WTC11 (cell line): ENCODE measurements around the gene GLS. TPM values are rescaled to one million over a fixed set of nuclear protein-coding genes. Genes with fewer than 3 reads are reported as not detected.

ENCODE experiments used
- ATAC-seq: fragments of 200-7000 bp; cut with Tn5 transposase; 2 replicates; pipeline ENCODE4 v1.10.0; 2021; ENCODE audit warnings: mild to moderate bottlenecking, moderate library complexity
- CTCF ChIA-PET: fragments of 300-600 bp; sonication (Branson Sonifier 250); formaldehyde crosslinking; loops from one replicate; lab custom pipeline; 2021; ENCODE audit warnings: antibody characterized with exemption; lab: Charles Lee
- POLR2A ChIA-PET: fragments of 350-600 bp; sonication (Branson Sonifier 250); formaldehyde crosslinking; loops from one replicate; lab custom pipeline; 2021; ENCODE audit warnings: antibody characterized with exemption; lab: Charles Lee
- DNase-seq: peaks from one replicate; pipeline ENCODE4 v3.0.0; 2021; ENCODE audit warnings: low spot score
- H3K27ac Mint-ChIP-seq: 2 replicates; pipeline ENCODE4 v1.8.0; 2021; ENCODE audit warnings: mixed read lengths
- H3K27me3 Mint-ChIP-seq: 2 replicates; pipeline ENCODE4 v1.8.0; 2021; ENCODE audit warnings: low read depth, mild to moderate bottlenecking, moderate library complexity, mixed read lengths
- H3K36me3 Mint-ChIP-seq: 2 replicates; pipeline ENCODE4 v1.8.0; 2021; ENCODE audit warnings: mixed read lengths
- H3K4me1 Mint-ChIP-seq: 2 replicates; pipeline ENCODE4 v1.8.0; 2022; ENCODE audit warnings: mixed read lengths
- H3K4me3 Mint-ChIP-seq: 2 replicates; pipeline ENCODE4 v1.8.0; 2021; ENCODE audit warnings: mild to moderate bottlenecking, moderate library complexity, mixed read lengths
- H3K9me3 Mint-ChIP-seq: 2 replicates; pipeline ENCODE4 v1.8.0; 2021; ENCODE audit warnings: mixed read lengths
- AR ChIP-seq: fragments of 250-450 bp; sonication (Bioruptor Pico); IDR thresholded peaks from 2 replicates; pipeline ENCODE4 v1.9.0; 2021; ENCODE audit warnings: mild to moderate bottlenecking
- ATF3 ChIP-seq: sonication (generic); formaldehyde crosslinking; conservative IDR thresholded peaks from 2 replicates; pipeline ENCODE4 v1.8.1; 2022; ENCODE audit warnings: mild to moderate bottlenecking, missing genetic modification reagents
- CTCF ChIP-seq: fragments of 200-600 bp; IDR thresholded peaks from 2 replicates; pipeline ENCODE4 v1.8.0; 2022; ENCODE audit warnings: antibody characterized with exemption
- E2F5 ChIP-seq: sonication (generic); formaldehyde crosslinking; IDR thresholded peaks from 2 replicates; pipeline ENCODE4 v1.8.1; 2022; ENCODE audit warnings: mild to moderate bottlenecking, moderate library complexity, missing genetic modification reagents
- FOXP1 ChIP-seq: sonication (generic); formaldehyde crosslinking; IDR thresholded peaks from 2 replicates; pipeline ENCODE4 v1.8.0; 2022; ENCODE audit warnings: missing genetic modification reagents, mild to moderate bottlenecking, moderate library complexity, borderline replicate concordance
- GABPB1 ChIP-seq: sonication (generic); formaldehyde crosslinking; IDR thresholded peaks from 2 replicates; pipeline ENCODE4 v1.8.1; 2023; ENCODE audit warnings: mild to moderate bottlenecking, missing genetic modification reagents
- HMGXB4 ChIP-seq: sonication (generic); formaldehyde crosslinking; IDR thresholded peaks from 2 replicates; pipeline ENCODE4 v1.8.1; 2023; ENCODE audit warnings: mild to moderate bottlenecking, moderate library complexity, missing genetic modification reagents
- JUN ChIP-seq: sonication (generic); formaldehyde crosslinking; IDR thresholded peaks from 2 replicates; pipeline ENCODE4 v1.8.0; 2023; ENCODE audit warnings: mild to moderate bottlenecking, missing genetic modification reagents
- MXD4 ChIP-seq: fragments of 250-450 bp; sonication (Bioruptor Pico); IDR thresholded peaks from 2 replicates; pipeline ENCODE4 v1.8.0; 2021; ENCODE audit warnings: mild to moderate bottlenecking, moderate library complexity, borderline replicate concordance
- MYBL2 ChIP-seq: sonication (generic); formaldehyde crosslinking; IDR thresholded peaks from 2 replicates; pipeline ENCODE4 v1.8.1; 2023; ENCODE audit warnings: mild to moderate bottlenecking, moderate library complexity, missing genetic modification reagents
- NR2C2 ChIP-seq: sonication (generic); formaldehyde crosslinking; IDR thresholded peaks from 2 replicates; pipeline ENCODE4 v1.8.0; 2022; ENCODE audit warnings: mild to moderate bottlenecking, missing genetic modification reagents
- PRDM15 ChIP-seq: sonication (generic); formaldehyde crosslinking; IDR thresholded peaks from 2 replicates; pipeline ENCODE4 v1.8.0; 2022; ENCODE audit warnings: missing genetic modification reagents
- PREB ChIP-seq: sonication (generic); formaldehyde crosslinking; IDR thresholded peaks from 2 replicates; pipeline ENCODE4 v1.8.1; 2022; ENCODE audit warnings: mild to moderate bottlenecking, missing genetic modification reagents, moderate library complexity, borderline replicate concordance
- SOX15 ChIP-seq: fragments of 250-450 bp; sonication (Bioruptor Pico); IDR thresholded peaks from 2 replicates; pipeline ENCODE4 v1.9.0; 2021; ENCODE audit warnings: mild to moderate bottlenecking
- ZNF121 ChIP-seq: sonication (generic); formaldehyde crosslinking; IDR thresholded peaks from 2 replicates; pipeline ENCODE4 v1.8.0; 2023; ENCODE audit warnings: missing genetic modification reagents
- ZNF232 ChIP-seq: sonication (generic); formaldehyde crosslinking; IDR thresholded peaks from 2 replicates; pipeline ENCODE4 v1.8.0; 2022; ENCODE audit warnings: mild to moderate bottlenecking, missing genetic modification reagents
- ZNF416 ChIP-seq: fragments of 250-450 bp; sonication (Bioruptor Pico); IDR thresholded peaks from 2 replicates; pipeline ENCODE4 v1.9.0; 2021; ENCODE audit warnings: mild to moderate bottlenecking, inconsistent platforms
- ZSCAN18 ChIP-seq: fragments of 250-450 bp; sonication (Bioruptor Pico); IDR thresholded peaks from 2 replicates; pipeline ENCODE4 v2.1.2; 2022; ENCODE audit warnings: mild to moderate bottlenecking, moderate library complexity
- total RNA-seq: library from RNA; stranded (reverse); gene quantifications from 3 replicates; pipeline ENCODE4 v1.2.3, GENCODE V29; 2021

Gene GLS
- total RNA-seq, 1 experiment from 2014 or later, result 115 TPM

GRCh38 chr2:190887089-190887488 lies 6.5 kb downstream of the GLS start:
- TF ChIP-seq ATF3 (CRISPR knock-in tag) (no peak), JUN (CRISPR knock-in tag) (no peak), ZSCAN18 (CRISPR knock-in tag) (no peak), CTCF (no peak), PREB (CRISPR knock-in tag) (no peak), NR2C2 (CRISPR knock-in tag) (no peak), HMGXB4 (CRISPR knock-in tag) (no peak), AR (CRISPR knock-in tag) (no peak), ZNF232 (CRISPR knock-in tag) (no peak), GABPB1 (CRISPR knock-in tag) (no peak), FOXP1 (CRISPR knock-in tag) (no peak), ZNF416 (CRISPR knock-in tag) (no peak), ZNF121 (CRISPR knock-in tag) (no peak), PRDM15 (CRISPR knock-in tag) (no peak), E2F5 (CRISPR knock-in tag) (no peak), SOX15 (CRISPR knock-in tag) (no peak), MXD4 (CRISPR knock-in tag) (no peak), MYBL2 (no peak)
- H3K4me3 Mint-ChIP-seq, result no peak overlapping the region
- H3K27ac Mint-ChIP-seq, result no peak overlapping the region
- H3K36me3 Mint-ChIP-seq, result peaks cover 9% of the 10 kb centered on the region
- no peaks in the 10 kb centered on the region for H3K9me3 Mint-ChIP-seq
- H3K27me3 Mint-ChIP-seq, result no peaks in the 10 kb centered on the region
- POLR2A ChIA-PET, result interaction anchor here (1.2 kb wide), 1 partner anchor 28 kb away, joined by 4 read pairs; no protein-coding TSS in a partner anchor
- peaks cover 68% of the 10 kb centered on the region for H3K4me1 Mint-ChIP-seq
- ATAC-seq (no peak), DNase-seq (no peak)
- CTCF ChIA-PET, result interaction anchor here (1.2 kb wide), 1 partner anchor 36 kb away, joined by 3 read pairs; no protein-coding TSS in a partner anchor
